D721Med (cell line): ENCODE measurements around the gene ROCK2.

Experiments
- DNase-seq: peaks from one replicate; pipeline ENCODE4 v3.0.0; 2011; ENCODE audit warnings: low spot score; ENCODE audit not compliant: insufficient read length
- FAIRE-seq: peaks from 2 replicates; lab custom pipeline; 2011; peaks lifted over from hg19 to GRCh38; lab: Jason Lieb, UNC
- TF ChIP-seq, protein P1 (sequence below): IDR thresholded peaks from 2 replicates; pipeline ENCODE4 v1.5.1; 2012; ENCODE audit warnings: mild to moderate bottlenecking, control low read depth; ENCODE audit not compliant: insufficient read depth; ENCODE audit errors: missing control alignments

Gene ROCK2

DNA sequence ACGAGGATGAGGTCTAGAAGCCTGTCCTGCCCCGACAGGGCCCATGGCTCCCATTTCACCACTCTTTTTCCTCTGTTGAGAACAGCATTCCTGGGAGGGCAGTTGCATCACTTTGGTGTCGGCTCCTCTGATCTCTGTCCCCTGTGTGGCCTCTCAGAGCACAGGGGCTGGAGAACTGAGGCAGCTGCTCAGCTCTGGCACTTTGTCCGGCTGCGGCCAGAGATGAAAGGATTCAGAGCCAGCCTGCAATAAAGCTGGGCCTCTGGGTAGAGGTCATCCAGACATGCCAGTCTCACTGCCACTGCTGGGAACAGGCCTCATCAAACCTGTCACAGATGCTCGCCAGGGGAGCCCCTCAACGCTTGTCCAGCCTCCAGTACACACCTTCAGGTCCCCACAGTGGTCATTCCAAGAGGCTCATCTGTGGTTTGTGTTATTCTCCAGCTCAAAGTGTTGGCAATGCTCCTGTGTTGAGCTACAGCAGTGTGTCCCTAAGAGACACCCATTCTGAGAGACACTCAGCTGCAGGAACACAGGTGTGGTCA is 13.1 kb upstream of the ROCK2 start:
- FAIRE-seq (no peak), DNase-seq (no peak)
- TF ChIP-seq, protein P1, sequence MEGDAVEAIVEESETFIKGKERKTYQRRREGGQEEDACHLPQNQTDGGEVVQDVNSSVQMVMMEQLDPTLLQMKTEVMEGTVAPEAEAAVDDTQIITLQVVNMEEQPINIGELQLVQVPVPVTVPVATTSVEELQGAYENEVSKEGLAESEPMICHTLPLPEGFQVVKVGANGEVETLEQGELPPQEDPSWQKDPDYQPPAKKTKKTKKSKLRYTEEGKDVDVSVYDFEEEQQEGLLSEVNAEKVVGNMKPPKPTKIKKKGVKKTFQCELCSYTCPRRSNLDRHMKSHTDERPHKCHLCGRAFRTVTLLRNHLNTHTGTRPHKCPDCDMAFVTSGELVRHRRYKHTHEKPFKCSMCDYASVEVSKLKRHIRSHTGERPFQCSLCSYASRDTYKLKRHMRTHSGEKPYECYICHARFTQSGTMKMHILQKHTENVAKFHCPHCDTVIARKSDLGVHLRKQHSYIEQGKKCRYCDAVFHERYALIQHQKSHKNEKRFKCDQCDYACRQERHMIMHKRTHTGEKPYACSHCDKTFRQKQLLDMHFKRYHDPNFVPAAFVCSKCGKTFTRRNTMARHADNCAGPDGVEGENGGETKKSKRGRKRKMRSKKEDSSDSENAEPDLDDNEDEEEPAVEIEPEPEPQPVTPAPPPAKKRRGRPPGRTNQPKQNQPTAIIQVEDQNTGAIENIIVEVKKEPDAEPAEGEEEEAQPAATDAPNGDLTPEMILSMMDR, result no peak

DNA sequence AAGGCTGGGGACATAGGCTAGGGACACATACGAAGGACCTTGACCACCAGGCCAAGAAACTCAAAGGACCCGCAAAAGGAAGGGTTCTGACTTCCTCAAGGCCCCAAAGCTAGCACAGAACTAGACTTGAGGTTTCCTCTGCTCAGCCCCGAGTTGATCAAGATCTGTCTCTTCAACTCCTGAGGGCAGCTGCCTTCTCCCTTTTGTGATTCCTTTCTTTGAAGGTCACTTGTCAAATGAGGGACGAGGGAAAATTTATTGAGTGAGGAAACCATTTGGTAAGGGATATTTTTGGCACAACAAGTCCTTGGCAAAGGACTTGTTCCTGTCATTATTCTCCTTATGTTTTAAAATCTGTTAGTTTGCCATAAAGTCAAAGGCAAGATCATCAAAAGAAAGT is 12.3 kb upstream of the ROCK2 start:
- FAIRE-seq (no peak), DNase-seq (no peak)
- TF ChIP-seq, protein P1, result no peak

DNA sequence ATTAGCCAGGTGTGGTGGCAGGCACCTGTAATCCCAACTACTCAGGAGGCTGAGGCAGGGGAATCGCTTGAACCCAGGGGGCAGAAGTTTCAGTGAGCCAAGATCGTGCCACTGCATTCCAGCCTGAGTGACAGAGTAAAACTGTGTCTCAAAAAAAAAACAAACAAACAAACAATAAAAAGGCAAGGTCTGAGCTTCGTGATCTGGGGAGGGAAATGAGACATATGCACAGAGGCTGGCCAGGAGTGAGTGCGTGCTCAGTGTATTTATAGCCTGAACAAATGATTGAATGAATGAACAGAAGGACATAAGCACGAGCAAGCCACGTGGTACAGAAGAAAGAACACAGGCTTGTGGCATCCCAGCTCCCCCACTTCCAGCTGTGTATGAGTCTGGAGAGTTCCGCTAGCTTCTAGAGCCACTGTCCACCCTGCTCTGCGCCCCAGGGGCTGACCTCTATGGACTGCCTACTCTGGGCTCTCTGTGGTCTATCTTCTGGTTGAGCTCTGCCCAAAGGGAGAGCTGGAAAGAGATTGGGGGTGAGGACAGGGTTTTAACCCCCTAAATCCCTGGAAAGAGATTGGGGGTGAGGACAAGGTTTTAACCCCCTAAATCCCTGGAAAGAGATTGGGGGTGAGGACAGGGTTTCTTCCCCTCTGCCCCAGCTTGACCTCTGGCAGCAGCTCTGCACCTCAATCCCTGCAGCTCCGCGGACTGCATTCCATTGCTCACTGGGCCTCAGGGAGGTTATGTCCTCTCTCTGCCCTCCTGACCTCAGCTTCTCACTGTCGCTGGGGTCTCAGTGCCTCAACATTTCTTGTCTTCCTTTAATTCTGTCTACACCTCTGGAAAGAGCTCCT is 11.0 kb upstream of the ROCK2 start:
- no peak for DNase-seq
- TF ChIP-seq, protein P1, result no peak
- no peak for FAIRE-seq

DNA sequence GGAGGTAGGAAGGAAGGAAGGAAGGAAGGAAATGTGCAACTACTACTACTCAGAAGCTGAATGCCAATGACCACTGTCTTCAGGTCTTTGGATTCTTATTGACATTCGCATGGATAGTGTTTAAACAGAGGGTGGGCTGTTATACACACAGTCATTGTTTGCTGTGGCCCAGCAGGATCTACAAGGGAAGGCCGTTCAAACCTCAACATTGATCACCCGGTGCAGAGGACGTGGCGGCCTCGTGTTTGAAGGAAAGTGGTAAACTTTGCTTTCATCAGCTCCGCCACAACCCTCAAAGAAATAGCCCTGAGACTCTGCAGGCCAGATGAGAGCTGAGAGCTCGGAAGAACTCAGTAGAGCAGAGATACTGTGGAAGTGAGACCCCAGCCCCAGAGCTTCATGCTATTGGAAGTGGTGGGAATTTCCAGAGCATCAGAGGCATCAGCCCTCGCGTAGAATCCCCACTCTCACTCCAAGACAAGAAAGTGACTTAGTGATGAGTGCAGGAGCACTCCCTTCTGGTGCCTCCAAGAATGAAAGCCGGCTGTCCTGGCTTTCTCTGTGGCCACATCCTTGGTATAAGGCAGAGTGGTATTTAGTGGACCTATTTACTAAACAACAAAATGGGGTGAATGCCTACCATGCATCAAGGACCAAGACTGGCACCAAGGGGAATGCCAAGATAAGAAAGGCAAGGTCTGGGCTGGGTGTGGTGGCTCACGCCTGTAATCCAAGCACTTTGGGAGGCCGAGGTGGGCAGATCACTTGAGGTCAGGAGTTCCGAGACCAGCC is 10.1 kb upstream of the ROCK2 start:
- DNase-seq (no peak), FAIRE-seq (no peak)
- TF ChIP-seq, protein P1, result no peak

DNA sequence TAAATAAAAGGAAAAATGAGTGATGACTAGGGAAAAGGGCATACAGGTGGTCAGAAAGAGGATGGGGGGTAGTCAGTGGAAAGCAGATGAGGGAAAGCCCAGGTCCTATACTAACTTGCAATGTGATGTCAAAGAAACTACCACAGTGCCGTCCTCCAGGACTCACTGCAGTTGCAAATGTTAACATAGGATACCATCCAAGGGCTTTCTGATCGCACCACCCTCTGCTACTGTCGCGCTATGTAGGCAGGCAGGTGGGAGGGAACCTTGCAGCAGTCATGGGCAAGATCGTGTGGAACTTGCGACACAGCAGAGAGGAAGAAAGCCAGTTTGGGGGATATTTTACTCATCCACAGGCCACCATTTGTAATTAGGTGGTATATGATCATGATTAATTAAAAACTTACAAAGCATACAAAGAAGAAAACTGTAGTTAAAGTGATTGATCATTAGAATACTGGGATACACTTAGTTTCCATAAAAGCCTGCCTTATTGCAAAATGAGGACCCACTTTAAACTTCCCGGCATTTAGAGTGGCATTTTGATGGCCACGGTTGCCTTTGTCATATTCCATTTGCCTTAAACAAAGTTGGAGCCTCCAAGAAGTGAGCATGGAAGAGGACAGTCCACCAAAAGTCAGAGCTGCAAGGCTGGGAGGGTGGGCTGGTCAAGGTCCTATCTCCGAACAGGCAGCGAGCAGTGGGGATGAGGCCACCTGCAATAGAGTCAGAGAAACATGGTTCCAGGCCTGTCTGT is 8.5 kb upstream of the ROCK2 start:
- FAIRE-seq (no peak), DNase-seq (no peak)
- TF ChIP-seq, protein P1, result no peak

DNA sequence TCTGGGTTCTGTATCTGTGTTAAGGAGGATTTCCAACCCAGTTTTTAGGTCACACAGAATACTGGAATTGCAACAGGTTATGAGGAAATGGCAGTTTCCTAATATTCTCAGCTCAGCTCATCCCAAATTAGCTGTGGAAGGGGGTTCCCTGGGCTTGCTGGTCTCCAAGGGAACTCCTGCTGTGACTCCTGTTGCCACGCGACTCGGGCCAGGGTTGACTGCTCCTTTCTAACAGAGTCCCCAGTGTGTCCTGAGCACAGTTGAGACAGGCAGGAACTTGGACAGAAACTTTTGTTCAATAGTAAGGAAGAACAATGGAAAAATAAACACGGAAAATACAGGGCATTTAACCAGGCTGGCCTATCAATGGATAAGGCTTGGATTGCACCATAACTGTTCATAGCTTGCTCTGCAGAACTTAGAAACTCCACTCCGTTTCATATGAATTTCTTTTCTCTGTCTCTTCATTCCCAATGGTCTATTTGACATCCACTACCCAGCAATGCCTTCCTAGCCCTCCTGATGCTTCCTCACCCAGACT is 3.8 kb upstream of the ROCK2 start:
- TF ChIP-seq, protein P1, result no peak
- DNase-seq (no peak), FAIRE-seq (no peak)
